ENCODE data around the gene SMIM7.

SMIM7 gene

DNA sequence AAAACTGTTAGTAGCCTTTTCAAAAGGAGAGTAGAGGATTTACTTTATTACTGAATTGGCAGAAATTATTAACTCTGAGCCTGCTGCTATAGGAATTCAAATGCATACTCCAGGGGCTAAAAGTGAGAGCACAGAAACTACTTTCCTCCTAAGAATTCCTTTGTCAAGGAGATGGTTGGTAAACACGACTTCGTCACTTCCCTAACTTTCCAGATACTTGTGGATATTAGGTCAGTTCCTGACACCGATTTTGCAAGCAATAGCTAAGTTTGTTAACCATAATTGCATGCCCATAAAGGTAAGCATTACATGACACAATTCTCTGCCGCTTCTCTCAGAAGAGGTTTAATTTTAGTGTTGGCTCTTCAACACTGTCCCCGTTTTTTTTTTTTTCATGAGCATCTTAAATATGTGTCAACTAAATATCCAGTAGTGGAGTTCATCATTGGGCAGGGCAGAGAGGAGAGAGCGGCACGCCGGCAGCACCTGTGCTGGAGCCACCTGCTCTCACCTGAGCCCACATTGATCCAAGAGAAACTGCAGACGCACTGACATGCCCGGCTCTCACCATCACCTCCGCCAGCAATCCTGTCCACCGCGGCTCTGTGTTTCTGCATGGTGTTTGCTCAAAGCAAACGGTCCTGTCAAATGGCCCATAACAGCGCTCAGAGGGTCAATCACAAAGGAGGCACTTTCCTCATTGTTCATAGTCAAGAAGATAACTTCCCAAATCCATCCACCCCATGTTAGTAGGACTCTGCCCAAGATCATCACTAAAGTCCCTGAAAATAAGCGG, 34.6 kb downstream of the SMIM7 start:
- TF ChIP-seq, protein P1, sequence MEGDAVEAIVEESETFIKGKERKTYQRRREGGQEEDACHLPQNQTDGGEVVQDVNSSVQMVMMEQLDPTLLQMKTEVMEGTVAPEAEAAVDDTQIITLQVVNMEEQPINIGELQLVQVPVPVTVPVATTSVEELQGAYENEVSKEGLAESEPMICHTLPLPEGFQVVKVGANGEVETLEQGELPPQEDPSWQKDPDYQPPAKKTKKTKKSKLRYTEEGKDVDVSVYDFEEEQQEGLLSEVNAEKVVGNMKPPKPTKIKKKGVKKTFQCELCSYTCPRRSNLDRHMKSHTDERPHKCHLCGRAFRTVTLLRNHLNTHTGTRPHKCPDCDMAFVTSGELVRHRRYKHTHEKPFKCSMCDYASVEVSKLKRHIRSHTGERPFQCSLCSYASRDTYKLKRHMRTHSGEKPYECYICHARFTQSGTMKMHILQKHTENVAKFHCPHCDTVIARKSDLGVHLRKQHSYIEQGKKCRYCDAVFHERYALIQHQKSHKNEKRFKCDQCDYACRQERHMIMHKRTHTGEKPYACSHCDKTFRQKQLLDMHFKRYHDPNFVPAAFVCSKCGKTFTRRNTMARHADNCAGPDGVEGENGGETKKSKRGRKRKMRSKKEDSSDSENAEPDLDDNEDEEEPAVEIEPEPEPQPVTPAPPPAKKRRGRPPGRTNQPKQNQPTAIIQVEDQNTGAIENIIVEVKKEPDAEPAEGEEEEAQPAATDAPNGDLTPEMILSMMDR (IDR thresholded peaks at IDR 0.05; ENCODE audit: insufficient read depth, low read depth, low read length, missing control alignments) = no peak
- H3K4me3 ChIP-seq (ENCODE audit: low read depth, low read length) = no peak overlapping the region
- DNase-seq (ENCODE audit: low read depth) = no peak

- H3K4me3 ChIP-seq (ENCODE audit: low read depth, low read length) = no peak overlapping the region
- TF ChIP-seq, protein P1 (IDR thresholded peaks at IDR 0.05; ENCODE audit: insufficient read depth, low read depth, low read length, missing control alignments) = no peak
- DNase-seq (ENCODE audit: low read depth) = no peak
Observed at GRCh38 chr19:16624236-16624635, 35.7 kb downstream of the SMIM7 start.

DNA sequence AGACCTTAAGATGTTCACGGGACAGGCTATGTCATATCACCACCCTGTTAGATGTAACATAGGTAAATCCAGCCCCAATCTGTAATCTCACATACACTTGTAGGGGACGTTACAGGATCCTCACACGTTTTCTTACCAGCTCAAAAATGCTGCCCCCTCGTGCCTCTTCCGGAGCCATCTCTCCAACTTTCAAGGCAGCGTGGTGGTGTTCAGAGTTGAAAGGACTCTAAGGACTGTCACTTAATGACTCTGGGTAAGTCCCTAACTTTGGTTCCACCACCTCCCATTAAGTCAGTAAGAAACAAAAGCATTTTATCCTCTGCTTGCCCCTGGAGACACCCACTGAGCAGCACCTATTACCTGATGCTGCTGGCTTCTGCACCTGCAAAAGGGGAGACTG, 36.4 kb downstream of the SMIM7 start:
- TF ChIP-seq, protein P1 (IDR thresholded peaks at IDR 0.05; ENCODE audit: insufficient read depth, low read depth, low read length, missing control alignments) = peak; percentile 36
- H3K4me3 ChIP-seq (ENCODE audit: low read depth, low read length) = no peak overlapping the region; the same call in 1 of the 2 replicates
- peak; percentile 87 for DNase-seq (ENCODE audit: low read depth)

- no peak overlapping the region for H3K4me3 ChIP-seq (ENCODE audit: low read depth, low read length)
Observed at GRCh38 chr19:16623066-16623465, 36.9 kb downstream of the SMIM7 start.

DNA sequence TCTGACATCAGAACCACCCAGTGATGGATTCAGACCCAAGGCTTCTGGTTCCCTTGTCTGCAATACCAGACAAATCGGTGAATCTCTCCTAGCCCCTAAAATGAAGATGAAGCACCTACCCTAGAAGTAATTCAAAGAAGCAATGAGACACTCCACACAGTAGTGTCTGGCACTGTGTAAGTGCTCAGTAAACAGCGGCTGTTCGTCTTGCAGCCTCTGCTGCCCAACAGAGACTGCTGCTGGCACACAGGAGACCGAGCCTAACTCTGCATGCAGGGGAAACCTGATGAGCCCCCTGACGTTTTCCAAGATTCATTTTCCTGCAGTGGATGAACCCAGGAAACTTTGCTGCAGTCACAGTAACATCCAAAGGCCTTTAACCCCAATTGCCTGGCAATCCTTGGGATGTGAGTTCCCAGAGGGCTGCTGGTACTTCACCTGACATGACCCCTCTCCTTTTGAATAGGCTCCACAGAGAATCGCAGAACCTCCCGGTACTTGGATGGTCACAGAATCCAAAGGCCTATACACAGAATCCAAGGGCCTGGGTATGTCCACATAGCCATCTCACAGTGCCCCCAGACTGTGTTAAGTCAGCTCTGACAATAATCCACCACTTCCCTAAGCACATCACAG, 38.7 kb downstream of the SMIM7 start:
- no peak overlapping the region for H3K4me3 ChIP-seq (ENCODE audit: low read depth, low read length)
- DNase-seq (ENCODE audit: low read depth) = no peak
- TF ChIP-seq, protein P1 (IDR thresholded peaks at IDR 0.05; ENCODE audit: insufficient read depth, low read depth, low read length, missing control alignments) = no peak

More at GRCh38 chr19:16623066-16623465, 36.9 kb downstream of the SMIM7 start:
- TF ChIP-seq, protein P1 (IDR thresholded peaks at IDR 0.05; ENCODE audit: insufficient read depth, low read depth, low read length, missing control alignments) = no peak
- DNase-seq (ENCODE audit: low read depth) = no peak

GRCh38 chr19:16620584-16620983, 39.4 kb downstream of the SMIM7 start:
- DNase-seq (ENCODE audit: low read depth) = no peak
- no peak overlapping the region for H3K4me3 ChIP-seq (ENCODE audit: low read depth, low read length)
- TF ChIP-seq, protein P1 (IDR thresholded peaks at IDR 0.05; ENCODE audit: insufficient read depth, low read depth, low read length, missing control alignments) = no peak
